Endodermal cell (in vitro differentiated cells): ENCODE results near the gene TPCN2. TPM values are rescaled to one million over a fixed set of nuclear protein-coding genes. Genes with fewer than 3 reads are reported as not detected.

Experiments
- DNase-seq: peaks from one replicate; pipeline ENCODE4 v3.0.0-alpha.2; 2017
- H3K27ac ChIP-seq: 2 replicates; pipeline ENCODE4 v1.5.1; 2013; ENCODE audit warnings: mild to moderate bottlenecking, low read depth, low read length, moderate library complexity
- H3K27me3 ChIP-seq: 2 replicates; pipeline ENCODE4 v1.6.1; 2013; ENCODE audit warnings: mild to moderate bottlenecking, low read length, moderate library complexity; ENCODE audit not compliant: insufficient read depth, control insufficient read depth, poor library complexity, severe bottlenecking
- H3K36me3 ChIP-seq: 2 replicates; pipeline ENCODE4 v1.7.0; 2013; ENCODE audit warnings: mild to moderate bottlenecking, low read length, moderate library complexity; ENCODE audit not compliant: control insufficient read depth, insufficient read depth
- H3K4me1 ChIP-seq: one replicate; pipeline ENCODE4 v1.7.0; 2013; ENCODE audit warnings: low read length; ENCODE audit not compliant: control insufficient read depth, insufficient read depth
- H3K4me3 ChIP-seq: 2 replicates; pipeline ENCODE4 v1.5.1; 2013; ENCODE audit warnings: mild to moderate bottlenecking, low read length, moderate library complexity
- H3K9ac ChIP-seq: 2 replicates; pipeline ENCODE4 v1.6.1; 2013; ENCODE audit warnings: mild to moderate bottlenecking, low read length, moderate library complexity; ENCODE audit not compliant: poor library complexity, severe bottlenecking; ENCODE audit errors: extremely low read depth
- H3K9me3 ChIP-seq: 2 replicates; pipeline ENCODE4 v1.6.1; 2013; ENCODE audit warnings: mild to moderate bottlenecking, low read length, moderate library complexity; ENCODE audit not compliant: control insufficient read depth
- H3K27ac Mint-ChIP-seq: 2 replicates; pipeline ENCODE4 v1.8.0; 2020; ENCODE audit warnings: mixed read lengths
- H3K27me3 Mint-ChIP-seq: 2 replicates; pipeline ENCODE4 v1.8.0; 2021; ENCODE audit warnings: mild to moderate bottlenecking, mixed read lengths; ENCODE audit not compliant: insufficient read depth
- H3K36me3 Mint-ChIP-seq: 2 replicates; pipeline ENCODE4 v1.8.0; 2020; ENCODE audit warnings: low read depth, mixed read lengths
- H3K4me1 Mint-ChIP-seq: 2 replicates; pipeline ENCODE4 v1.8.0; 2020; ENCODE audit warnings: mixed read lengths
- H3K4me3 Mint-ChIP-seq: 2 replicates; pipeline ENCODE4 v1.8.0; 2020; ENCODE audit warnings: mild to moderate bottlenecking, moderate library complexity, mixed read lengths
- H3K9me3 Mint-ChIP-seq: 2 replicates; pipeline ENCODE4 v1.8.0; 2020; ENCODE audit warnings: mild to moderate bottlenecking, mixed read lengths
- WGBS, 2 experiments: methylation state at CpG; one replicate each; pipeline versions ENCODE4 v1.1.5 to v1.1.7; 2013; ENCODE audit warnings: missing lambda C conversion rate in 2 of 2, mixed read lengths in 1 of 2; ENCODE audit not compliant: insufficient coverage in 1 of 2, insufficient read length in 1 of 2; 5-methylcytosine and 5-hydroxymethylcytosine counted together
- total RNA-seq, 2 donors: library from RNA; stranded (reverse); fragmentation: NEBNext Ultra II Directional in 1 of 2; extraction: Animal tissue kit (Norgen Biotek cat#: 25700) in 1 of 2; gene quantifications; 2 replicates in 1 of 2; 3 replicates in 1 of 2; pipeline ENCODE4 v1.2.1, GENCODE V29; 2021
- TF ChIP-seq, protein P1 (sequence below): fragments of 200-600 bp; sonication (generic); conservative IDR thresholded peaks from 2 replicates; pipeline ENCODE4 v1.5.0; 2021; ENCODE audit warnings: antibody characterized with exemption, mild to moderate bottlenecking

TPCN2 gene
- total RNA-seq, 2 donors from 2014 or later, result 20.7 to 27.9 TPM

DNA sequence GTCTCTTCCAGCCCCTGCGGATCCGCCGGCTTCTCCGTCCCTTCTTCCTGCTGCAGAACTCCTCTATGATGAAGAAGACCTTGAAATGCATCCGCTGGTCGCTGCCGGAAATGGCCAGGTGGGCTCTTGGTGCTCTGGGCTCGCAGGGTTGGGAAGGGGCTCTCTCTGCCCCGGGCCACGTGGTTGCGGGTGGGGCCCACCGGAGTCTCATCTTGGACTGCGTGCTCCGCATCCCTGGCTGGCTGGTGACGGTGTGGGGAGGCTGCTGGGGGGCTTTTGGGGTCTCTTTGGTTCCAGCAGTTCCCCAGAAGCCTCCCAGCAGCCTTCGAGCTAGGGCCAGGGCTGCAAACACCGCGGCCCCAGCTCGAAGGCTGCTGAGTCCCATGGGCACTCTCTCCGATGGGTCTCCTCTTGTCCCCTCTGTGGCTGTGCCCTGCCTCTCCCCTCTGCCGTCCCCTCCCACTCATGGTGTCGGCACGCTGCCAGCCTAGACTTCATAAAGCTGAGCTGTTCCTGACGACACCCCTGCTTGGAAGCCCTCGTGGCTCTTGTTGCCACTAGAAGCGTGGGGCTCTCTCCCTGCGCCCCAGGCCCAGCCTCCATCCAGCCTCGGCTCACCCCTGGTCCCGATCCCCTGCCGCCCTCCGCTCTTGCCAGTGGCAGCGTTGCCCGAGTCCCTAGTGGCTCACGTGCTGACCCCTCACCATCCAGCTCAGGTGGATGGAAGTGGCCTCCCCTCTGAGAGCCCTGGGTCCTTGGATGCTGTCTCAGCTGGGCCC lies 14.3 kb downstream of the TPCN2 start:
- no peaks in the 10 kb centered on the region for H3K9me3 ChIP-seq
- 91 to 95% methylated on average over 23 to 34 of the region's 34 CpGs for WGBS, 2 experiments
- TF ChIP-seq, protein P1, sequence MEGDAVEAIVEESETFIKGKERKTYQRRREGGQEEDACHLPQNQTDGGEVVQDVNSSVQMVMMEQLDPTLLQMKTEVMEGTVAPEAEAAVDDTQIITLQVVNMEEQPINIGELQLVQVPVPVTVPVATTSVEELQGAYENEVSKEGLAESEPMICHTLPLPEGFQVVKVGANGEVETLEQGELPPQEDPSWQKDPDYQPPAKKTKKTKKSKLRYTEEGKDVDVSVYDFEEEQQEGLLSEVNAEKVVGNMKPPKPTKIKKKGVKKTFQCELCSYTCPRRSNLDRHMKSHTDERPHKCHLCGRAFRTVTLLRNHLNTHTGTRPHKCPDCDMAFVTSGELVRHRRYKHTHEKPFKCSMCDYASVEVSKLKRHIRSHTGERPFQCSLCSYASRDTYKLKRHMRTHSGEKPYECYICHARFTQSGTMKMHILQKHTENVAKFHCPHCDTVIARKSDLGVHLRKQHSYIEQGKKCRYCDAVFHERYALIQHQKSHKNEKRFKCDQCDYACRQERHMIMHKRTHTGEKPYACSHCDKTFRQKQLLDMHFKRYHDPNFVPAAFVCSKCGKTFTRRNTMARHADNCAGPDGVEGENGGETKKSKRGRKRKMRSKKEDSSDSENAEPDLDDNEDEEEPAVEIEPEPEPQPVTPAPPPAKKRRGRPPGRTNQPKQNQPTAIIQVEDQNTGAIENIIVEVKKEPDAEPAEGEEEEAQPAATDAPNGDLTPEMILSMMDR, result no peak
- no peaks in the 10 kb centered on the region for H3K36me3 ChIP-seq
- no peaks in the 10 kb centered on the region for H3K9me3 Mint-ChIP-seq
- H3K9ac ChIP-seq, result no peak overlapping the region
- no peak overlapping the region for H3K4me3 Mint-ChIP-seq
- H3K27me3 ChIP-seq, result no peaks in the 10 kb centered on the region
- H3K27ac ChIP-seq, result no peak overlapping the region
- no peak for DNase-seq
- H3K36me3 Mint-ChIP-seq, result peaks cover 7% of the 10 kb centered on the region
- no peaks in the 10 kb centered on the region for H3K4me1 ChIP-seq
- H3K4me1 Mint-ChIP-seq, result peaks cover 3% of the 10 kb centered on the region
- H3K27ac Mint-ChIP-seq, result no peak overlapping the region
- H3K27me3 Mint-ChIP-seq, result no peaks in the 10 kb centered on the region
- no peak overlapping the region for H3K4me3 ChIP-seq

DNA sequence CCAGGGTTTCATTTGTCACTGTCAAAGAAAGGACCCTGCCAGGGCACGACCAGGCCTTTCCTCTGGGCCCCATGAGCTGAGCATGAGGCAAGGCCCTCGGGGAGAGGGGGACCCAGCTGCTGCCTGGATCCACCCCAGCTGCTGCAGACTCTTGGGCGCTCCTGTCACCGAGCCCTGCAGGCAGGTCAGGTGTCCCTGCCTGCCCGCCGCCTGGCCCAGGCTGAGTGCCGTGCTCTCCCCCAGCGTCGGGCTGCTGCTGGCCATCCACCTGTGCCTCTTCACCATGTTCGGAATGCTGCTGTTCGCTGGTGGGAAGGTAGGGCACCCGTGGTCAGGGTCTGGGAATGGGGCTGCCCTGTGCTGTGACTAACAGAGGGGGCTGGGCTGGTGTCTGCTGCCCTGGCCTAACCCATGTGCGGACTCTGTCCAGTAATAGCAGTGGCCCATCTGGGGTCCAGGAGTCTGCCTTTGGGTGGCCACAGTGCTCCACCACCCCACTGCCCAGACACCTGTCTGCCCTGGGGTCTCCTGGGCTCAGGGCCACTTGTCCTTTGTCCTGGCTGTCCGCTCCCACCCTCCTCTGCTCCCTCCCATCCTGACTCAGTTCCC lies 15.0 kb downstream of the TPCN2 start:
- TF ChIP-seq, protein P1, result no peak
- Mint-ChIP-seq H3K4me3 (no peak overlapping the region), H3K9me3 (no peaks in the 10 kb centered on the region), H3K4me1 (peaks cover 3% of the 10 kb centered on the region), H3K27me3 (no peaks in the 10 kb centered on the region), H3K36me3 (peaks cover 7% of the 10 kb centered on the region), H3K27ac (no peak overlapping the region)
- H3K4me1 ChIP-seq, result no peaks in the 10 kb centered on the region
- DNase-seq, result no peak
- no peak overlapping the region for H3K27ac ChIP-seq
- no peak overlapping the region for H3K4me3 ChIP-seq
- no peaks in the 10 kb centered on the region for H3K9me3 ChIP-seq
- H3K27me3 ChIP-seq, result no peaks in the 10 kb centered on the region
- 94 to 97% methylated on average over 3 to 13 of the region's 14 CpGs for WGBS, 2 experiments
- H3K36me3 ChIP-seq, result no peaks in the 10 kb centered on the region
- H3K9ac ChIP-seq, result no peak overlapping the region

GRCh38 chr11:69064394-69064957 lies 15.7 kb downstream of the TPCN2 start:
- Histone ChIP-seq H3K27me3 (no peaks in the 10 kb centered on the region), H3K4me3 (no peak overlapping the region), H3K4me1 (no peaks in the 10 kb centered on the region), H3K27ac (no peak overlapping the region), H3K9me3 (no peaks in the 10 kb centered on the region), H3K9ac (no peak overlapping the region), H3K36me3 (no peaks in the 10 kb centered on the region)
- peaks cover 3% of the 10 kb centered on the region for H3K4me1 Mint-ChIP-seq
- no peak overlapping the region for H3K27ac Mint-ChIP-seq
- no peak for DNase-seq
- H3K4me3 Mint-ChIP-seq, result no peak overlapping the region
- TF ChIP-seq, protein P1, result no peak
- WGBS, 2 experiments, result 93 to 96% methylated on average over 4 to 16 of the region's 16 CpGs
- H3K27me3 Mint-ChIP-seq, result no peaks in the 10 kb centered on the region
- H3K36me3 Mint-ChIP-seq, result peaks cover 7% of the 10 kb centered on the region
- no peaks in the 10 kb centered on the region for H3K9me3 Mint-ChIP-seq
